Measurements from ENCODE around the gene URAD.

DNA sequence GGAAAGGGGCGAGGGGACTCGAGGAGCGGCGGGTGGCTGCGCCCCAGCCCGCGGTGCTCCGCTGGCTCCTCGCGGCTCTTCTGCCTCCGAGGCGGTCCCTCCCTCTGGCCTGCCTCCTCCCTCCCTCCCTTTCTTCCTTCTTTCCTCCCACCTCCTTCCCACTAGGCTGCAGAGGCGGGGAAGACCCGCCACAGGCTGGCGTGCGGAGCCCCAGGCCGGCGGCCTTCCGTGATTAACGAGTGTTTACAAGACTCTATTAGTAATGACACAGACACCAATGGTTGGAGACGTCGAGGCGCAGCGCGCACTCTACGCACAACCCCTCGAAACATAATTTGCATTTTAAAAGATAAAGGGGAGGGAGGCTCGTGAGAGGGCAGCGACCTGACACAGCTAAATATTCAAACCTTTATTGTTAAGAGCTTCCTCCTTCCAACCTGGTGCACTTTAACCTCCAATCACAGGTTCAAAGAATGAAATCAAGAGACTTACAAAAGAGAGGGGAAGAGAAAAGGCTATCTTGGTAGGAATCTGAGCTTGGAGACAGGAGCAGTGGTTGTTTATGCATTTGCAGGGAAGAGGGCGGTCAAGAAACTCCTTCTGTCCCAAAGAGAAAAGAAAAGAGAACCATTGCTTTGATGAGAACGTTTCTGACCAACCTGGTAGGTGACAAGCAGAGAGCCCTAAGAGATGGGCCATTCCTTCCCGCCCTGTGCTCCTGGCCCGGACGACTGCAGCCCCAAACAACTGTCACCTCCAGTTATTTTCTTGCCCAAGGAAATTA is 19.2 kb downstream of the URAD start, which contains the start of gene CDX2:
- TF ChIP-seq EZH2 (IDR thresholded peaks at IDR 0.05; ENCODE audit: borderline replicate concordance, low read length) = peak; percentile 90
- TF ChIP-seq, protein P1, sequence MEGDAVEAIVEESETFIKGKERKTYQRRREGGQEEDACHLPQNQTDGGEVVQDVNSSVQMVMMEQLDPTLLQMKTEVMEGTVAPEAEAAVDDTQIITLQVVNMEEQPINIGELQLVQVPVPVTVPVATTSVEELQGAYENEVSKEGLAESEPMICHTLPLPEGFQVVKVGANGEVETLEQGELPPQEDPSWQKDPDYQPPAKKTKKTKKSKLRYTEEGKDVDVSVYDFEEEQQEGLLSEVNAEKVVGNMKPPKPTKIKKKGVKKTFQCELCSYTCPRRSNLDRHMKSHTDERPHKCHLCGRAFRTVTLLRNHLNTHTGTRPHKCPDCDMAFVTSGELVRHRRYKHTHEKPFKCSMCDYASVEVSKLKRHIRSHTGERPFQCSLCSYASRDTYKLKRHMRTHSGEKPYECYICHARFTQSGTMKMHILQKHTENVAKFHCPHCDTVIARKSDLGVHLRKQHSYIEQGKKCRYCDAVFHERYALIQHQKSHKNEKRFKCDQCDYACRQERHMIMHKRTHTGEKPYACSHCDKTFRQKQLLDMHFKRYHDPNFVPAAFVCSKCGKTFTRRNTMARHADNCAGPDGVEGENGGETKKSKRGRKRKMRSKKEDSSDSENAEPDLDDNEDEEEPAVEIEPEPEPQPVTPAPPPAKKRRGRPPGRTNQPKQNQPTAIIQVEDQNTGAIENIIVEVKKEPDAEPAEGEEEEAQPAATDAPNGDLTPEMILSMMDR (conservative IDR thresholded peaks at IDR 0.05 in 1 of 2, IDR thresholded peaks at IDR 0.05 in 1 of 2; ENCODE audit: extremely low read depth in 1 of 2, insufficient read depth in 1 of 2, low read depth in 1 of 2, low read length in 2 of 2) = no peak
